Naive thymus-derived CD4-positive, alpha-beta T cell (primary cell): ENCODE results near the gene OGFR. TPM values are rescaled to one million over a fixed set of nuclear protein-coding genes. Genes with fewer than 3 reads are reported as not detected.
"Not testable (repeated sequence)": the region's sequence is repeated elsewhere in the genome, so short reads cannot be mapped to it uniquely, and the experiment has no call there.

Source experiments
- ATAC-seq: fragments of 150-1000 bp; cut with Tn5 transposase; 2 replicates; pipeline ENCODE4 v1.10.0; 2021; ENCODE audit warnings: mild to moderate bottlenecking, moderate library complexity
- CTCF ChIA-PET: fragments of 350-600 bp; sonication (Branson Sonifier 250); formaldehyde crosslinking; loops from one replicate; lab custom pipeline; 2021; ENCODE audit warnings: antibody characterized with exemption; lab: Charles Lee
- POLR2A ChIA-PET: fragments of 350-600 bp; sonication (Branson Sonifier 250); formaldehyde crosslinking; loops from one replicate; lab custom pipeline; 2021; ENCODE audit warnings: antibody characterized with exemption, inconsistent platforms; lab: Charles Lee
- DNase-seq, 9 donors: peaks; one replicate each; pipeline versions ENCODE4 v3.0.0 to v3.0.0-alpha.2; 2020 to 2022; ENCODE audit warnings: mixed read lengths in 1 of 9
- H3K27ac ChIP-seq: one replicate; pipeline ENCODE4 v1.7.0; 2013; ENCODE audit warnings: mild to moderate bottlenecking, low read depth, low read length, moderate library complexity
- H3K27me3 ChIP-seq, 2 donors: one replicate each; pipeline ENCODE4 v1.7.0; 2013; ENCODE audit warnings: low read length in 2 of 2, mild to moderate bottlenecking in 2 of 2, moderate library complexity in 2 of 2; ENCODE audit not compliant: control insufficient read depth in 2 of 2, insufficient read depth in 2 of 2
- H3K36me3 ChIP-seq, 3 experiments: 1 replicate in 2 of 3; 2 replicates in 1 of 3; pipeline ENCODE4 v1.7.0; 2013; ENCODE audit warnings: low read length in 3 of 3, mild to moderate bottlenecking in 3 of 3, moderate library complexity in 1 of 3; ENCODE audit not compliant: insufficient read depth in 3 of 3, control insufficient read depth in 2 of 3
- H3K4me1 ChIP-seq, 2 donors: one replicate each; pipeline ENCODE4 v1.7.0; 2013; ENCODE audit warnings: low read length in 2 of 2, mild to moderate bottlenecking in 2 of 2, moderate library complexity in 1 of 2; ENCODE audit not compliant: control insufficient read depth in 2 of 2, insufficient read depth in 2 of 2
- H3K4me3 ChIP-seq: 2 replicates; pipeline ENCODE4 v1.7.0; 2013; ENCODE audit warnings: mild to moderate bottlenecking, low read length
- H3K9me3 ChIP-seq, 3 experiments: 1 replicate in 2 of 3; 2 replicates in 1 of 3; pipeline ENCODE4 v1.7.0; 2013; ENCODE audit warnings: low read length in 3 of 3; ENCODE audit not compliant: control insufficient read depth in 2 of 3
- H3K27ac Mint-ChIP-seq, 9 donors: one replicate each; pipeline ENCODE4 v1.8.0; 2020 to 2022; ENCODE audit warnings: mixed read lengths in 9 of 9, mild to moderate bottlenecking in 8 of 9, moderate library complexity in 5 of 9, inconsistent platforms in 2 of 9
- H3K27me3 Mint-ChIP-seq, 5 donors: one replicate each; pipeline ENCODE4 v1.8.0; 2021 to 2022; ENCODE audit warnings: mixed read lengths in 5 of 5, mild to moderate bottlenecking in 1 of 5
- H3K36me3 Mint-ChIP-seq, 5 donors: one replicate each; pipeline ENCODE4 v1.8.0; 2020 to 2022; ENCODE audit warnings: mixed read lengths in 5 of 5, mild to moderate bottlenecking in 3 of 5, inconsistent platforms in 1 of 5
- H3K4me1 Mint-ChIP-seq, 7 donors: one replicate each; pipeline ENCODE4 v1.8.0; 2020 to 2022; ENCODE audit warnings: mixed read lengths in 7 of 7, mild to moderate bottlenecking in 3 of 7, inconsistent platforms in 1 of 7
- H3K4me3 Mint-ChIP-seq, 10 donors: one replicate each; pipeline ENCODE4 v1.8.0; 2020 to 2022; ENCODE audit warnings: mild to moderate bottlenecking in 10 of 10, mixed read lengths in 10 of 10, moderate library complexity in 6 of 10, inconsistent platforms in 2 of 10
- H3K9me3 Mint-ChIP-seq, 11 donors: one replicate each; pipeline ENCODE4 v1.8.0; 2020 to 2022; ENCODE audit warnings: mixed read lengths in 11 of 11, mild to moderate bottlenecking in 4 of 11, inconsistent platforms in 1 of 11, moderate library complexity in 1 of 11
- intact Hi-C, 2 donors: fragments of 100-400 bp; cut with micrococcal nuclease; formaldehyde crosslinking; loops; one replicate each; pipeline ENCODE4 v1.15.1; 2023
- polyA plus RNA-seq, 2 donors: library from polyadenylated mRNA; unstranded; fragments of 300-500 nt; fragmentation: Illumina TruSeq; gene quantifications; one replicate each; pipeline ENCODE4 v1.2.3, GENCODE V29; 2021
- total RNA-seq, 6 experiments: library from RNA in 5 of 6; stranded (reverse) in 5 of 6; gene quantifications; 1 replicate in 5 of 6; 2 replicates in 1 of 6; pipeline ENCODE4 v1.2.3 and lab custom pipeline; 2021 to 2026

Gene OGFR
- total and polyA plus RNA-seq, 7 experiments from 2014 or later: 34.5 to 82.7 (median 69.6) TPM

GRCh38 chr20:62845416-62846160 lies 41.0 kb downstream of the OGFR start:
- POLR2A ChIA-PET: interaction anchor here (0.7 kb wide), 1 partner anchor 692 kb away, joined by 3 read pairs; no protein-coding TSS in a partner anchor

GRCh38 chr20:62846166-62846890 lies 41.7 kb downstream of the OGFR start:
- H3K36me3 Mint-ChIP-seq: peaks cover 0 to 12% (median 4%) of the 10 kb centered on the region in 5 donors

More at GRCh38 chr20:62845416-62846160, 41.0 kb downstream of the OGFR start:
- intact Hi-C loops: no loop called here
- Histone ChIP-seq H3K36me3 (peaks cover 0 to 4% (median 0%) of the 10 kb centered on the region in 3 experiments), H3K27me3 (no peaks in the 10 kb centered on the region), H3K4me3 (no peak overlapping the region), H3K27ac (no peak overlapping the region), H3K4me1 (no peaks in the 10 kb centered on the region), H3K9me3 (no peaks in the 10 kb centered on the region)
- no peak for ATAC-seq
- H3K27me3 Mint-ChIP-seq: no peaks in the 10 kb centered on the region
- CTCF ChIA-PET: no interaction called here
- no peak overlapping the region for H3K4me3 Mint-ChIP-seq
- H3K9me3 Mint-ChIP-seq: peaks cover 0 to 2% (median 0%) of the 10 kb centered on the region in 11 donors
- H3K4me1 Mint-ChIP-seq: peaks cover 0 to 6% (median 0%) of the 10 kb centered on the region in 7 donors
- H3K36me3 Mint-ChIP-seq: peaks cover 0 to 11% (median 4%) of the 10 kb centered on the region in 5 donors
- H3K27ac Mint-ChIP-seq: no peak overlapping the region
- DNase-seq: no peak

GRCh38 chr20:62848917-62849316 lies 44.3 kb downstream of the OGFR start:
- H3K9me3 Mint-ChIP-seq, H3K27ac Mint-ChIP-seq, intact Hi-C loops, H3K27me3 ChIP-seq, H3K4me1 ChIP-seq, H3K4me1 Mint-ChIP-seq, ATAC-seq, POLR2A ChIA-PET, DNase-seq, H3K9me3 ChIP-seq, H3K36me3 ChIP-seq, H3K27ac ChIP-seq, H3K27me3 Mint-ChIP-seq, H3K4me3 ChIP-seq, H3K4me3 Mint-ChIP-seq: not testable (repeated sequence)
- H3K36me3 Mint-ChIP-seq: peaks cover 2 to 21% (median 6%) of the 10 kb centered on the region in 5 donors
- CTCF ChIA-PET: interaction anchor here (0.8 kb wide), 1 partner anchor 40 kb away, joined by 3 read pairs; no protein-coding TSS in a partner anchor

More at GRCh38 chr20:62846166-62846890, 41.7 kb downstream of the OGFR start:
- Mint-ChIP-seq H3K27me3 (no peaks in the 10 kb centered on the region), H3K4me1 (peaks cover 0 to 6% (median 0%) of the 10 kb centered on the region in 7 donors), H3K9me3 (peaks cover 0 to 2% (median 0%) of the 10 kb centered on the region in 11 donors), H3K4me3 (no peak overlapping the region), H3K27ac (peak overlapping the region in 1 of 9 donors; percentile 70)
- ChIA-PET CTCF (no interaction called here), POLR2A (no interaction called here)
- DNase-seq (no peak), ATAC-seq (no peak)
- no peak overlapping the region for H3K4me3 ChIP-seq
- intact Hi-C loops: no loop called here
- H3K9me3 ChIP-seq: no peaks in the 10 kb centered on the region
- no peaks in the 10 kb centered on the region for H3K4me1 ChIP-seq
- no peak overlapping the region for H3K27ac ChIP-seq
- no peaks in the 10 kb centered on the region for H3K27me3 ChIP-seq
- peaks cover 0 to 4% (median 0%) of the 10 kb centered on the region in 3 experiments for H3K36me3 ChIP-seq

GRCh38 chr20:62849431-62849830 lies 44.8 kb downstream of the OGFR start:
- no peak overlapping the region for H3K27ac ChIP-seq
- intact Hi-C loops: no loop called here
- H3K36me3 ChIP-seq: peaks cover 0 to 14% (median 0%) of the 10 kb centered on the region in 3 experiments
- ATAC-seq (no peak), DNase-seq (no peak)
- peaks cover 0 to 6% (median 3%) of the 10 kb centered on the region in 7 donors for H3K4me1 Mint-ChIP-seq
- no peaks in the 10 kb centered on the region for H3K4me1 ChIP-seq
- H3K36me3 Mint-ChIP-seq: peaks cover 4 to 26% (median 6%) of the 10 kb centered on the region in 5 donors
- H3K4me3 ChIP-seq: no peak overlapping the region
- CTCF ChIA-PET: interaction anchor here (0.8 kb wide), 1 partner anchor 41 kb away, joined by 3 read pairs; no protein-coding TSS in a partner anchor
- H3K27ac Mint-ChIP-seq: no peak overlapping the region
- H3K9me3 Mint-ChIP-seq: peaks cover 0 to 2% (median 0%) of the 10 kb centered on the region in 11 donors
- H3K9me3 ChIP-seq: no peaks in the 10 kb centered on the region
- no peaks in the 10 kb centered on the region for H3K27me3 ChIP-seq
- no peak overlapping the region for H3K4me3 Mint-ChIP-seq
- H3K27me3 Mint-ChIP-seq: no peaks in the 10 kb centered on the region
- POLR2A ChIA-PET: no interaction called here

GRCh38 chr20:62850333-62850974 lies 45.8 kb downstream of the OGFR start:
- no peak for ATAC-seq
- H3K27ac Mint-ChIP-seq: peak overlapping the region in 1 of 9 donors; percentile 53

GRCh38 chr20:62852196-62852595 lies 47.6 kb downstream of the OGFR start:
- Histone ChIP-seq H3K4me1 (no peaks in the 10 kb centered on the region), H3K4me3 (no peak overlapping the region), H3K36me3 (peaks cover 0 to 20% (median 3%) of the 10 kb centered on the region in 3 experiments), H3K9me3 (no peaks in the 10 kb centered on the region), H3K27ac (no peak overlapping the region), H3K27me3 (no peaks in the 10 kb centered on the region)
- intact Hi-C loops: no loop called here
- H3K9me3 Mint-ChIP-seq: peaks cover 0 to 2% (median 0%) of the 10 kb centered on the region in 11 donors
- peaks cover 0 to 7% (median 3%) of the 10 kb centered on the region in 7 donors for H3K4me1 Mint-ChIP-seq
- H3K27ac Mint-ChIP-seq: no peak overlapping the region
- no peaks in the 10 kb centered on the region for H3K27me3 Mint-ChIP-seq
- H3K36me3 Mint-ChIP-seq: peaks cover 6 to 30% (median 8%) of the 10 kb centered on the region in 5 donors
- no peak for DNase-seq
- ATAC-seq: no peak
- ChIA-PET POLR2A (no interaction called here), CTCF (no interaction called here)
- H3K4me3 Mint-ChIP-seq: no peak overlapping the region

More at GRCh38 chr20:62850333-62850974, 45.8 kb downstream of the OGFR start:
- DNase-seq: no peak
- Histone ChIP-seq H3K27me3 (no peaks in the 10 kb centered on the region), H3K27ac (no peak overlapping the region), H3K9me3 (no peaks in the 10 kb centered on the region), H3K4me1 (no peaks in the 10 kb centered on the region), H3K4me3 (no peak overlapping the region), H3K36me3 (peaks cover 0 to 14% (median 0%) of the 10 kb centered on the region in 3 experiments)
- intact Hi-C loops: no loop called here
- peaks cover 0 to 2% (median 0%) of the 10 kb centered on the region in 11 donors for H3K9me3 Mint-ChIP-seq
- H3K4me3 Mint-ChIP-seq: no peak overlapping the region
- H3K36me3 Mint-ChIP-seq: peaks cover 4 to 30% (median 6%) of the 10 kb centered on the region in 5 donors
- no peaks in the 10 kb centered on the region for H3K27me3 Mint-ChIP-seq
- H3K4me1 Mint-ChIP-seq: peaks cover 0 to 6% (median 3%) of the 10 kb centered on the region in 7 donors
- ChIA-PET CTCF (no interaction called here), POLR2A (no interaction called here)
